SK-N-MC (cell line): Measurements from ENCODE around the gene ZFP92.

Experiments
- EZH2 ChIP-seq: fragments of 200-600 bp; sonication (generic); IDR thresholded peaks from one replicate; pipeline ENCODE4 v1.6.1; 2017; ENCODE audit warnings: antibody characterized with exemption
- FOXP2 ChIP-seq: optimal IDR thresholded peaks from 2 replicates; pipeline ENCODE3; 2011; ENCODE audit warnings: mild to moderate bottlenecking, moderate library complexity; ENCODE audit not compliant: insufficient read depth; ENCODE audit errors: extremely low read length, control extremely low read depth
- POLR2AphosphoS5 ChIP-seq: IDR thresholded peaks from 2 replicates; pipeline ENCODE4 v1.6.1; 2012; ENCODE audit warnings: mild to moderate bottlenecking, low read depth, low read length, borderline replicate concordance

- TF ChIP-seq POLR2AphosphoS5, result no peak
- no peak for TF ChIP-seq EZH2
- no peak for TF ChIP-seq FOXP2
Observed at GRCh38 chrX:153445106-153445855, 34.0 kb downstream of the ZFP92 start.
